Measurements from ENCODE around the gene EHF. TPM values are rescaled to one million over a fixed set of nuclear protein-coding genes. Genes with fewer than 3 reads are reported as not detected.

EHF gene
- total and polyA plus RNA-seq, 4 donors, result 0.11 to 7.5 (median 0.61) TPM

- no peaks in the 10 kb centered on the region for H3K36me3 ChIP-seq (ENCODE audit: control insufficient read depth, insufficient read depth, low read length)
- no CpG with 5 or more reads among the region's 3 CpGs for WGBS (ENCODE audit: insufficient coverage)
- no peak for DNase-seq (ENCODE audit: low read depth in 4 of 6, low spot score in 6 of 6)
- no peak overlapping the region for H3K27ac ChIP-seq (ENCODE audit: low read depth, low read length)
- H3K4me1 ChIP-seq (ENCODE audit: control insufficient read depth, insufficient read depth, low read length), result no peaks in the 10 kb centered on the region
- no peak overlapping the region for H3K4me3 ChIP-seq (ENCODE audit: low read depth, low read length)
- no peaks in the 10 kb centered on the region for H3K9me3 ChIP-seq (ENCODE audit: control insufficient read depth, insufficient read depth, low read length)
- no peaks in the 10 kb centered on the region for H3K27me3 ChIP-seq (ENCODE audit: control insufficient read depth, insufficient read depth, low read length)
Observed at GRCh38 chr11:34669458-34669857, 48.6 kb downstream of the EHF start.

- DNase-seq (ENCODE audit: low read depth in 4 of 6, low spot score in 6 of 6), result no peak
- Histone ChIP-seq H3K27ac (ENCODE audit: low read depth, low read length) (no peak overlapping the region), H3K9me3 (ENCODE audit: control insufficient read depth, insufficient read depth, low read length) (no peaks in the 10 kb centered on the region), H3K36me3 (ENCODE audit: control insufficient read depth, insufficient read depth, low read length) (no peaks in the 10 kb centered on the region), H3K4me3 (ENCODE audit: low read depth, low read length) (no peak overlapping the region), H3K4me1 (ENCODE audit: control insufficient read depth, insufficient read depth, low read length) (no peaks in the 10 kb centered on the region), H3K27me3 (ENCODE audit: control insufficient read depth, insufficient read depth, low read length) (no peaks in the 10 kb centered on the region)
- whole genome bisulfite sequencing (ENCODE audit: insufficient coverage), result no CpG with 5 or more reads among the region's 1 CpG
Observed at GRCh38 chr11:34671117-34671516, 50.2 kb downstream of the EHF start.

GRCh38 chr11:34671946-34672345 lies 51.1 kb downstream of the EHF start:
- no CpG with 5 or more reads among the region's 1 CpG for WGBS (ENCODE audit: insufficient coverage)
- H3K27ac ChIP-seq (ENCODE audit: low read depth, low read length), result no peak overlapping the region
- no peak overlapping the region for H3K4me3 ChIP-seq (ENCODE audit: low read depth, low read length)
- no peaks in the 10 kb centered on the region for H3K36me3 ChIP-seq (ENCODE audit: control insufficient read depth, insufficient read depth, low read length)
- no peaks in the 10 kb centered on the region for H3K27me3 ChIP-seq (ENCODE audit: control insufficient read depth, insufficient read depth, low read length)
- no peaks in the 10 kb centered on the region for H3K4me1 ChIP-seq (ENCODE audit: control insufficient read depth, insufficient read depth, low read length)
- H3K9me3 ChIP-seq (ENCODE audit: control insufficient read depth, insufficient read depth, low read length), result no peaks in the 10 kb centered on the region
- peak in 2 of 6 donors; percentile 37 to 67 for DNase-seq (ENCODE audit: low read depth in 4 of 6, low spot score in 6 of 6)

GRCh38 chr11:34674038-34674437 lies 53.1 kb downstream of the EHF start:
- Histone ChIP-seq H3K4me3 (ENCODE audit: low read depth, low read length) (no peak overlapping the region), H3K27me3 (ENCODE audit: control insufficient read depth, insufficient read depth, low read length) (no peaks in the 10 kb centered on the region), H3K36me3 (ENCODE audit: control insufficient read depth, insufficient read depth, low read length) (no peaks in the 10 kb centered on the region), H3K27ac (ENCODE audit: low read depth, low read length) (no peak overlapping the region), H3K4me1 (ENCODE audit: control insufficient read depth, insufficient read depth, low read length) (no peaks in the 10 kb centered on the region), H3K9me3 (ENCODE audit: control insufficient read depth, insufficient read depth, low read length) (no peaks in the 10 kb centered on the region)
- no peak for DNase-seq (ENCODE audit: low read depth in 4 of 6, low spot score in 6 of 6)
- WGBS (ENCODE audit: insufficient coverage), result no CpG with 5 or more reads among the region's 1 CpG

- no peak overlapping the region for H3K27ac ChIP-seq (ENCODE audit: low read depth, low read length)
- H3K36me3 ChIP-seq (ENCODE audit: control insufficient read depth, insufficient read depth, low read length), result no peaks in the 10 kb centered on the region
- no peaks in the 10 kb centered on the region for H3K9me3 ChIP-seq (ENCODE audit: control insufficient read depth, insufficient read depth, low read length)
- no peaks in the 10 kb centered on the region for H3K4me1 ChIP-seq (ENCODE audit: control insufficient read depth, insufficient read depth, low read length)
- no peak overlapping the region for H3K4me3 ChIP-seq (ENCODE audit: low read depth, low read length)
- H3K27me3 ChIP-seq (ENCODE audit: control insufficient read depth, insufficient read depth, low read length), result no peaks in the 10 kb centered on the region
- no CpG with 5 or more reads among the region's 1 CpG for WGBS (ENCODE audit: insufficient coverage)
- DNase-seq (ENCODE audit: low read depth in 4 of 6, low spot score in 6 of 6), result no peak
Observed at GRCh38 chr11:34676227-34676626, 55.3 kb downstream of the EHF start.

- Histone ChIP-seq H3K27ac (ENCODE audit: low read depth, low read length) (no peak overlapping the region), H3K27me3 (ENCODE audit: control insufficient read depth, insufficient read depth, low read length) (no peaks in the 10 kb centered on the region), H3K36me3 (ENCODE audit: control insufficient read depth, insufficient read depth, low read length) (no peaks in the 10 kb centered on the region), H3K4me3 (ENCODE audit: low read depth, low read length) (no peak overlapping the region), H3K4me1 (ENCODE audit: control insufficient read depth, insufficient read depth, low read length) (no peaks in the 10 kb centered on the region), H3K9me3 (ENCODE audit: control insufficient read depth, insufficient read depth, low read length) (no peaks in the 10 kb centered on the region)
- DNase-seq (ENCODE audit: low read depth in 4 of 6, low spot score in 6 of 6), result peak in 1 of 6 donors; percentile 60
- no CpG with 5 or more reads among the region's 1 CpG for WGBS (ENCODE audit: insufficient coverage)
Observed at GRCh38 chr11:34679681-34680080, 58.8 kb downstream of the EHF start.

GRCh38 chr11:34680206-34680605 lies 59.3 kb downstream of the EHF start:
- H3K4me3 ChIP-seq (ENCODE audit: low read depth, low read length), result no peak overlapping the region
- WGBS (ENCODE audit: insufficient coverage), result no CpG with 5 or more reads among the region's 1 CpG
- no peaks in the 10 kb centered on the region for H3K27me3 ChIP-seq (ENCODE audit: control insufficient read depth, insufficient read depth, low read length)

GRCh38 chr11:34680918-34681586 lies 60.2 kb downstream of the EHF start:
- H3K4me3 ChIP-seq (ENCODE audit: low read depth, low read length), result no peak overlapping the region
- no peak for DNase-seq (ENCODE audit: low read depth in 4 of 6, low spot score in 6 of 6)
- no peaks in the 10 kb centered on the region for H3K4me1 ChIP-seq (ENCODE audit: control insufficient read depth, insufficient read depth, low read length)
- no peaks in the 10 kb centered on the region for H3K36me3 ChIP-seq (ENCODE audit: control insufficient read depth, insufficient read depth, low read length)
- 100% methylated on average over 3 of the region's 5 CpGs for WGBS (ENCODE audit: insufficient coverage)
- H3K27me3 ChIP-seq (ENCODE audit: control insufficient read depth, insufficient read depth, low read length), result no peaks in the 10 kb centered on the region
- no peaks in the 10 kb centered on the region for H3K9me3 ChIP-seq (ENCODE audit: control insufficient read depth, insufficient read depth, low read length)
- no peak overlapping the region for H3K27ac ChIP-seq (ENCODE audit: low read depth, low read length)

More at GRCh38 chr11:34680206-34680605, 59.3 kb downstream of the EHF start:
- H3K4me1 ChIP-seq (ENCODE audit: control insufficient read depth, insufficient read depth, low read length), result no peaks in the 10 kb centered on the region
- H3K9me3 ChIP-seq (ENCODE audit: control insufficient read depth, insufficient read depth, low read length), result no peaks in the 10 kb centered on the region
- no peak for DNase-seq (ENCODE audit: low read depth in 4 of 6, low spot score in 6 of 6)
- H3K36me3 ChIP-seq (ENCODE audit: control insufficient read depth, insufficient read depth, low read length), result no peaks in the 10 kb centered on the region
- no peak overlapping the region for H3K27ac ChIP-seq (ENCODE audit: low read depth, low read length)

GRCh38 chr11:34682825-34683224 lies 61.9 kb downstream of the EHF start:
- no peaks in the 10 kb centered on the region for H3K27me3 ChIP-seq (ENCODE audit: control insufficient read depth, insufficient read depth, low read length)
- DNase-seq (ENCODE audit: low read depth in 4 of 6, low spot score in 6 of 6), result no peak
- H3K9me3 ChIP-seq (ENCODE audit: control insufficient read depth, insufficient read depth, low read length), result no peaks in the 10 kb centered on the region
- no peak overlapping the region for H3K27ac ChIP-seq (ENCODE audit: low read depth, low read length)
- WGBS (ENCODE audit: insufficient coverage), result no CpG with 5 or more reads among the region's 2 CpGs
- no peaks in the 10 kb centered on the region for H3K4me1 ChIP-seq (ENCODE audit: control insufficient read depth, insufficient read depth, low read length)
- H3K4me3 ChIP-seq (ENCODE audit: low read depth, low read length), result no peak overlapping the region
- no peaks in the 10 kb centered on the region for H3K36me3 ChIP-seq (ENCODE audit: control insufficient read depth, insufficient read depth, low read length)

- Histone ChIP-seq H3K9me3 (ENCODE audit: control insufficient read depth, insufficient read depth, low read length) (no peaks in the 10 kb centered on the region), H3K36me3 (ENCODE audit: control insufficient read depth, insufficient read depth, low read length) (no peaks in the 10 kb centered on the region), H3K4me1 (ENCODE audit: control insufficient read depth, insufficient read depth, low read length) (no peaks in the 10 kb centered on the region), H3K4me3 (ENCODE audit: low read depth, low read length) (no peak overlapping the region), H3K27ac (ENCODE audit: low read depth, low read length) (no peak overlapping the region), H3K27me3 (ENCODE audit: control insufficient read depth, insufficient read depth, low read length) (no peaks in the 10 kb centered on the region)
- WGBS (ENCODE audit: insufficient coverage), result no CpG with 5 or more reads among the region's 1 CpG
- DNase-seq (ENCODE audit: low read depth in 4 of 6, low spot score in 6 of 6), result no peak
Observed at GRCh38 chr11:34683396-34683795, 62.5 kb downstream of the EHF start.
